Measurements from ENCODE around the gene SFMBT1. TPM values are rescaled to one million over a fixed set of nuclear protein-coding genes. Genes with fewer than 3 reads are reported as not detected.

SFMBT1 gene
- total RNA-seq, 1 donor from 2014 or later = 5.5 TPM

- TF ChIP-seq CTCF (IDR thresholded peaks at IDR 0.05; ENCODE audit: insufficient read depth, low read depth, low read length) = no peak
- no peak for TF ChIP-seq EZH2 (IDR thresholded peaks at IDR 0.05; ENCODE audit: insufficient read depth, low read length)
- no peaks in the 10 kb centered on the region for H3K9me3 Mint-ChIP-seq (ENCODE audit: unreplicated experiment)
- H3K27ac Mint-ChIP-seq (ENCODE audit: unreplicated experiment) = no peak overlapping the region
- peaks cover 14% of the 10 kb centered on the region for H4K20me1 ChIP-seq (ENCODE audit: insufficient read depth, low read length)
- H3K36me3 Mint-ChIP-seq (ENCODE audit: low read depth, unreplicated experiment) = no peaks in the 10 kb centered on the region
- H3K4me3 ChIP-seq (ENCODE audit: insufficient read depth, low read depth, low read length) = no peak overlapping the region
- H3K36me3 ChIP-seq (ENCODE audit: insufficient read depth, low read length) = no peaks in the 10 kb centered on the region
- H3K4me1 ChIP-seq (ENCODE audit: insufficient read depth, low read length) = peaks cover under 1% of the 10 kb centered on the region
- no peak for FAIRE-seq
- no peak overlapping the region for H2AFZ ChIP-seq (ENCODE audit: low read depth, low read length)
- no peak for DNase-seq (ENCODE audit: low read depth)
- H3K27ac ChIP-seq (ENCODE audit: low read depth, low read length) = no peak overlapping the region
- no peak overlapping the region for H3K4me2 ChIP-seq (ENCODE audit: low read length)
- no peak overlapping the region for H3K4me3 Mint-ChIP-seq (ENCODE audit: unreplicated experiment)
- no peaks in the 10 kb centered on the region for H3K27me3 ChIP-seq (ENCODE audit: insufficient read depth, low read length)
- no peak overlapping the region for H3K9ac ChIP-seq (ENCODE audit: low read length)
- H3K9me3 ChIP-seq (ENCODE audit: insufficient read depth, low read depth, low read length) = no peaks in the 10 kb centered on the region
- peaks cover 3% of the 10 kb centered on the region for H3K79me2 ChIP-seq (ENCODE audit: insufficient read depth, low read length)
- no peaks in the 10 kb centered on the region for H3K27me3 Mint-ChIP-seq (ENCODE audit: low read depth, unreplicated experiment)
- peaks cover 10% of the 10 kb centered on the region for H3K4me1 Mint-ChIP-seq (ENCODE audit: low read depth, unreplicated experiment)
Observed at GRCh38 chr3:53039376-53039752, 6.5 kb downstream of the SFMBT1 start.

GRCh38 chr3:53038679-53039375, 7.0 kb downstream of the SFMBT1 start:
- H3K9ac ChIP-seq (ENCODE audit: low read length) = no peak overlapping the region
- no peak overlapping the region for H3K4me3 Mint-ChIP-seq (ENCODE audit: unreplicated experiment)
- H3K9me3 Mint-ChIP-seq (ENCODE audit: unreplicated experiment) = no peaks in the 10 kb centered on the region
- H3K4me1 Mint-ChIP-seq (ENCODE audit: low read depth, unreplicated experiment) = peaks cover 9% of the 10 kb centered on the region
- no peaks in the 10 kb centered on the region for H3K27me3 Mint-ChIP-seq (ENCODE audit: low read depth, unreplicated experiment)
- H3K27me3 ChIP-seq (ENCODE audit: insufficient read depth, low read length) = no peaks in the 10 kb centered on the region
- H3K27ac ChIP-seq (ENCODE audit: low read depth, low read length) = no peak overlapping the region
- no peak overlapping the region for H3K4me2 ChIP-seq (ENCODE audit: low read length)
- peaks cover 3% of the 10 kb centered on the region for H3K79me2 ChIP-seq (ENCODE audit: insufficient read depth, low read length)
- no peaks in the 10 kb centered on the region for H3K4me1 ChIP-seq (ENCODE audit: insufficient read depth, low read length)
- DNase-seq (ENCODE audit: low read depth) (no peak), FAIRE-seq (no peak)
- H3K9me3 ChIP-seq (ENCODE audit: insufficient read depth, low read depth, low read length) = no peaks in the 10 kb centered on the region
- no peaks in the 10 kb centered on the region for H3K36me3 Mint-ChIP-seq (ENCODE audit: low read depth, unreplicated experiment)
- H4K20me1 ChIP-seq (ENCODE audit: insufficient read depth, low read length) = peaks cover 14% of the 10 kb centered on the region
- H3K36me3 ChIP-seq (ENCODE audit: insufficient read depth, low read length) = no peaks in the 10 kb centered on the region
- no peak overlapping the region for H2AFZ ChIP-seq (ENCODE audit: low read depth, low read length)
- no peak overlapping the region for H3K27ac Mint-ChIP-seq (ENCODE audit: unreplicated experiment)
- H3K4me3 ChIP-seq (ENCODE audit: insufficient read depth, low read depth, low read length) = no peak overlapping the region
- TF ChIP-seq CTCF (IDR thresholded peaks at IDR 0.05; ENCODE audit: insufficient read depth, low read depth, low read length) (no peak), EZH2 (IDR thresholded peaks at IDR 0.05; ENCODE audit: insufficient read depth, low read length) (no peak)
